GM19023 (cell line): ENCODE data around the gene FXR1.
"Not testable (repeated sequence)": the region's sequence is repeated elsewhere in the genome, so short reads cannot be mapped to it uniquely, and the experiment has no call there.

Experiments used
- ATAC-seq: cut with Tn5 transposase; IDR thresholded peaks from one replicate; pipeline ENCODE4 v1.9.1; 2021; ENCODE audit warnings: mild to moderate bottlenecking, moderate library complexity; ENCODE audit not compliant: unreplicated experiment

Gene FXR1

DNA sequence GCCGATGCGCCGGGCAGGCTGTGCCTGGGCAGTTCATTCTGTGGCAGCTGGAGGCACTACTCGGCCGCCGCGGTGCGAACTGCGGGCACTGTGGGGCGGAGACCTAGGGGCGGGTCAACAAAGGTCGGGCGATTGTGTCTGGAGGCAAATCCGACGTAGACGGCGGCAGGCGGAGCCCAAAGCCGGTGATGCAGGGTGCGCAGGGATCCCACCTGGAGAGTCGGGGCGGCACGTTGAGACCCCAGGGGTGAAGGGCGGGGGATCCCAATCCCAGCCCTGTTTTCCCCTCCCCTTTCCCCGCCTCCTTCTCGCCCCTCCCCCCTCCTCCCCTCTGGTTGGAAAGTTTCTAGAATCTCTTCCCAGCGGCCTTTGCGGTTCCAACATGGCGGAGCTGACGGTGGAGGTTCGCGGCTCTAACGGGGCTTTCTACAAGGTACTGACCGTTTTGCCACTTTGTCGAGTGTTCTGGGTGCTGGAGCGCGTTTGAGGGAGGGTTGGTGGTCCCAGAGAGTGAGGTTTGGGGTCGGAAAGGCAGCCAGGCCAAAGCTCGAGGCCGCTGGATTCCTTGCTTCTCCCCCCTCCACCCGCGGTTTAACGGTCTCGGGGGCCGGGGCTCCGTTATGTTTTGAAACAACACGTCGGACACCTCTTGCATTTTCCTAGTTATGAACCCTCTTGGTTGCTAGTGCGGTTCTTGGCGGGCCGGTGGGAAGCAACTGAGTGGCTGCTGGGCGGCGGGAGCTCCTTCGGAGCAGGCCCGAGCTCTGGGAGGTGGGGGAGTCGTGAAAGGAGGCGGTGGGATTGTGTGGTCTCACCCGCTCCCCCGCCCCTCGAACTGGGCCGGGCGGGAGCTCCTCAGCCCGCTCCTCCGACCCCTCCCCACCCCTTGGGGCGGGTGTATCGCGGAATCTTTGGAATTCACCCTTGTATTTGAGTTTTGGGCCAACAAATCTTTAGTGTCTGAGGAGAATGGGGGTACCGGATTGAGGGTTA is at the start of gene FXR1:
TSS of gene FXR1 (plus strand) at position 367 of the 993 bp plus-strand sequence. CDS start at position 383, 16 bp downstream.
- peak; percentile 100 for ATAC-seq

DNA sequence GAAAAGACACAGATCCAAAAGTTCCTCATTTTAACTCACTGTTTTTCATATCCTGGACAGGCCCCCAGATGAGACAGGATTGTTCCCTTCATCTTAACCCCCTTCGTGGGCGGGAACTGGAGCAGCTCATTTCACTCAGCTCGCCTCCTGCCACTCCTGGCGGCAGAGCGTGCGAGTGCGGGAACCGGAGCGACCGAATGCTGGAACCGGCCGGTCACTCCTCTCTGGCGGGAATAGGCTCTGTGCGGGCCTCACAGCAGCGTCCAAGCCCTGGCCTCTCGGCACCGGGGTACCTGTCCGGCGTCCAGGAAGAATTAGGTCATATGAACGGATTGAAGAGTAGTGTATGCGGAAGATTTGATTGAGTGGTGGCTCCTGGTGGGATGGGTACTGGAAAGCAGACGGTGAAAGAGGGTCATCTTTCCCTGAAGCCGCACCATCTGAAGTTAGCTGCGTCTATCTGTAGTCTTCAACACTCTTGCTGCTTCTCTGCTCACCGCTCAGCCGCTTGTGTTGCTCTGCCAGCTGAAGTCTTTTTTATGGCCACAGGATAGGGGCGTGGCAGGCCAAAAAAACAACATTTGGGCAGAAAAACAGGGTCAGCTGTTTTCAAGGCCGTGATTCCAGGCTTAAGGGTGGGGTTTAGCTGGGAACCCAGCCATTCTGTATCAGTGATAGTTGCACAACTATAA is 42.3 kb upstream of the FXR1 start:
- no peak for ATAC-seq

DNA sequence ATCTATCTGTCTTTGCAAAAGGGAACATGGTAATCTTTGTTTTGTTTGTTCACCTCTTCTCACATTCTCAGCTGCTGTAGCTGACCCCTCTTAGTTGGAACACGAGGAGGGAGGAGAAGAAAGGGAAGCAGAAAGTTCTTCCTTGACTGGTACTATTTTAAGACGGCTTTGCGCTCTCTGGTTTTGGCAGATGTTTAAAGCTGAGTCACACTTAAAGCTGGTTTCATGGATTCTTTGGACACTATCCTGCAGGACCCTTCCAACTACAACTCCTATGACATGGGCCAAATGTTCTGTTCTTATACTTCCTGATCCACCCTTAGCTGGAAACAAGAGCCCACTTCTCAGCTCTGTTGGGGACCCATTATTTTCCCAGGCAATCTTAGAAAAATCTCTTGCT is 40.6 kb upstream of the FXR1 start:
- ATAC-seq: no peak

- not testable (repeated sequence) for ATAC-seq
These were observed 40.0 kb upstream of the FXR1 start for GRCh38 chr3:180872430-180872829.

GRCh38 chr3:180875124-180875698 is 37.3 kb upstream of the FXR1 start:
- no peak for ATAC-seq

GRCh38 chr3:180881065-180881801 is 31.2 kb upstream of the FXR1 start:
- ATAC-seq: no peak

DNA sequence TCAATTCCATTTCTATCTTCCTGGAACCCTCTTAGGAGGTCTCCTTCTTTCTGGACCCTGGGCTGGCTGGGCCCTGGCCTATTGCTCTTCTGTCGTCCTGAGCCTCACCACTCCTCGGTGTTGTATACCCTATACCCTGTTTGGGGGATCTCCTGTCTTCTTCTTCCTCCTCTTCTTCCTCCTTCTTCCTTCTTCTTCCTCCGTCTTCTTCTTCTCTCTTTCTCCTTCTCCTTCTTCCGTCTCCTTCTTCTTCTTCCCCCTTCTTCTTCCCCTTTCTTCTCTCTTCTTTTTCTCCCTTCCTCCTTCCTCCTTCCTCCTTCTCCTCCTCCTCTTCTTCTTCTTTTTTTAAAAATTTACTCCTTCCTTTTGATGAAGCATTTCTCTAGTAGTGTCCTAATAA is 30.4 kb upstream of the FXR1 start:
- no peak for ATAC-seq

DNA sequence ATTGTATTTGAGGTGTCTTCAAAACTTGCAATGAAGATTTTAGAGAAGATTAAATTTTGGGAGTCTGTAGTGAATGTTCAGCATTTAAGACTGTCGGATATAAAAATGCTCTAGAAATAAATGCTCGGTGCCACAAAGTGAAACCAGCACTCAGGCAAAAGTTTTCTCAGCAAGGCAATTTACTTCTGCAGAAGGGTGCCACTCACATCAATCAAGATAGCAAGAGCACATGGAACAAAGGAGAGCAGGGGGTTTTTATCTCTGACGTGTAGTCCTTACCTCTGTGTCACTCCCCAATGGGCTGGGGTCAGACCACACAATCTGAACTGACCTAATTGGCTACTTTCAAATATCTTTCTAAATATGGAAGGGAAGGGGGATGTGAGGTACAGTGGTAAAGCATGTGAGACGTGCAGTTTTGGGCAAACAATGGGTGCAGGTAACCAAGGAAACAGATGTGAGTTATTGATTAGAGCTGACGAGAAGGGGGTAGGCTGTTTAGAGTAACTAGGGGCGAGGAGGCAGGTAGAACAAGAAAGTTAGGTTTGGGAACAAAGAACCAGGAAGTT is 23.4 kb upstream of the FXR1 start:
- ATAC-seq: no peak

DNA sequence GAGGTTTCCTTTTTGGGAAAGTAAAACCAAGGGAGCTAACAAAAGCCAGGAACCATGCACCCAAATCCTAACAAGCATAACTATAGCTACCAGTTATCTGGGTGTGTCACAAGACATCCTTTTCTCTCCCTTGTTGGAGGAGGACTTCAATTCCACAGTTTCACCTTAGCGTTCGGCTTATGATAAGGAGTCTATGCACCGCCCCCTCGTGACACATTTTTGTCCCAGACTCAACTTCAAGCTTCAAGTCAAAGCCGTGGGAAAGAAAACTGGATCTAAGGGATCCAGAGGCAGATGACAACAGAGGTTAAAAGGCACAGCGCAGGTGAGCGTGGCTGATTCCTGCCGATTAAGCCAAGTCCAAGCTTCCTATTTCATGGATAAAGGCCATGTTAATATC is 13.9 kb upstream of the FXR1 start:
- ATAC-seq: no peak

- no peak for ATAC-seq
These were observed 2.9 kb upstream of the FXR1 start for GRCh38 chr3:180909369-180910127.

DNA sequence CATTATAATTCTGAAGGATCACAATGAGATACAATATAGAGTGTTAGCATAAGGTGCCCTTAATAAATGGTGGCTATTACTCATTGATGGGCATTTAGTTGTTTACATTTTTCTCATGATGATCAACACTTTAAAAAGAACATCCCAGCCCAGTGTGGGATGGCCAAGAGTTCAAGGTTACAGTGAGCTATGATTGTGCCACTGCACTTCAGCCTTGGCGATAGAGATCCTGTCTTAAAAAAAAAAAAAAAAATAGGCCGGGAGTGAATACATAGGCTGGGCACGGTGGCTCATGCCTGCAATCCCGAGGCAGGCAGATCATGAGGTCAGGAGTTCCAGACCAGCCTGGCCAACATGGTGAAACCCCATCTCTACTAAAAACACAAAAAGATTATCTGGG is 1.6 kb upstream of the FXR1 start:
- no peak for ATAC-seq

DNA sequence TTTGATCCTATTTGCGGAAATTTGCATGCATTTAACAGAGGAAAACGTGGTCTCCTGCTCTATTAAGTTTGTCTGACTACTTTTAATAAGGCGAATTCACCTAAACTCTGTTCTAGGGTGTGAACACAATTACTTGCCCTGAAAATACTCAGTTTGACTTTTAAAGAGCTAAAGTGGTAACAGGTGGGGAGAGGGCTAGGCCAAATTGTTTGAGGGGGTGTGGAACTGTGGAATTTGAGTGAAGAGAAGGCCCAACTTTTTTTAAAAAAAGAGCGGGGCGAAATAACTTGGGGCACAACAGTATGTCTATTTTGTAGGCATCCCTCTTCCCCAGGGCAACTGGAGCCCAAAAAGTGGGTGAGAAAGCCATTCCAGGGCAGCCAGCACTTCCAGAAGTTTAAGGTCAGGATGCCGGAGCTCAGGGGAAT is 580 bp upstream of the FXR1 start:
- ATAC-seq: peak; percentile 9

GRCh38 chr3:180913581-180914404 is 1.3 kb downstream of the FXR1 start:
- no peak for ATAC-seq

- ATAC-seq: no peak
These were observed 6.1 kb downstream of the FXR1 start for GRCh38 chr3:180918542-180918941.

GRCh38 chr3:180922242-180922641 is 9.8 kb downstream of the FXR1 start:
- ATAC-seq: no peak

DNA sequence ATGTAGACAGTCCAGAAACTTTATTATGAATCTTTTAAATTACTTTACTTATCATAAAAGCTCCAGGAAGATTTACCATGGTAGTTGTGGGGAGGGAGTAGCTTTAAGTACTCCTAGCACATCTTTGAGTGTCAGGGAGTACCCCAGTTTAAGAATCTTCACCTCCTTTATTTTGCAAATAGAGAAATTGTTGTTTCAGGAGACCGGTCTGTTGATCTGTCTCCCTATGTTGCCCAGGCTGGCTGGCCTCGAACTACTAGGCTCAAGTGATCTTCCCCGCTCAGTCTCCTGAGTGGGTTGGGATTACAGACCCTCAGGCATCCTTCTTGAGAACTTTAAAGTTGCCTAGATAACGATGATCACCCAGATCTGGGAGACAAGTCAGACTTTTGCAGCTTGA is 11.1 kb downstream of the FXR1 start:
- no peak for ATAC-seq

GRCh38 chr3:180926526-180926925 is 14.1 kb downstream of the FXR1 start:
- ATAC-seq: no peak

GRCh38 chr3:180929376-180929775 is 16.9 kb downstream of the FXR1 start:
- ATAC-seq: no peak

DNA sequence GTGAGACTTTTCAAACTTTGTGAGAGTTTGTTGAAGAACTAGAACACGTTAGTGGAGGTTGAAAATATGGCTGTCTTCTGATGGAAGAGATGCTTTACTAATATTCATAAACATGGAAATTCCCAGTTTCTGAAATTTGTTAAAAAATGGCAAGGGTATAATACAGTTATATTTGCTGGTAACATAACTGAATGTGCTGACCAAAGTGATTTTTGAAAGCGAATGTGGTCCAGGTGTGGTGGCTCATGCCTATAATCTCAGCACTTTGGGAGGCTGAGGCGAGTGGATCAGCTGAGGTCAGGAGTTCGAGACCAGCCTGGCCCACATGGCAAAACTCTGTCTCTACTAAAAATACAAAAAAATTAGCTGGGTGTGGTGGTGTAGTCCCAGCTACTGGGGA is 18.1 kb downstream of the FXR1 start:
- ATAC-seq: no peak
